Stimulated activated CD4-positive, alpha-beta T cell treated with anti-CD3 and anti-CD28 coated beads, Interleukin-2, amount 100 ng/mL, for 24 hours (primary cell): ENCODE results near the gene VGLL4.

Experiments used
- DNase-seq, 2 donors: peaks; one replicate each; pipeline ENCODE4 v3.0.0-alpha.2; 2020

Gene VGLL4

GRCh38 chr3:11563159-11563864, 80.4 kb downstream of the VGLL4 start:
- DNase-seq = no peak

GRCh38 chr3:11562277-11562881, 81.3 kb downstream of the VGLL4 start:
- DNase-seq = no peak

GRCh38 chr3:11560746-11561145, 83.0 kb downstream of the VGLL4 start:
- no peak for DNase-seq

GRCh38 chr3:11559816-11560633, 83.7 kb downstream of the VGLL4 start:
- no peak for DNase-seq

GRCh38 chr3:11558918-11559815, 84.5 kb downstream of the VGLL4 start:
- no peak for DNase-seq

DNA sequence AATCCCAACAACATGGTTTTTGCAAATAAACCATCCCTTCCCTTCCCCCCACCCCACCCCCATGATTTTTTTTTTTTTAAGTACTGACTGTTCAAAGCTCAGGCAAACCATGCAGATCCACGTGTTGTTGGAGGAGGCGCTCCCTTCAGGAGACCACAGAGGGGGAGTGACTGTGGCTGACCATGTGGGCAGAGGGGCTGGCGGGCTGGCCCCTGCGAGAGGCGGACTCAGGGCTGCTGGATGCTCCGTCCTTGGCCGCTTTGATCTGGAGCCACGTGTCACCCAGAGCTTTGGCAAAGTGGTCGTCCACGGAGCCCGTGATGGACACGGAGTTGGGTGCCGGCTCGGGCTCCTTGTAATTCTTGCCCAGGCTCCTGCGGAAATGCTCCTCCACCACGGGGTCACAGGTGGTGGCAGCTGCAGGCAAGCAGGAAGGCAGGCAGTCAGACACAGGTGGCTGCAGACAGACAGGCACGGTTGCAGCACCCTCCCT, 85.3 kb downstream of the VGLL4 start:
- DNase-seq = no peak

- DNase-seq = no peak
These were observed 85.7 kb downstream of the VGLL4 start for GRCh38 chr3:11558002-11558401.

- no peak for DNase-seq
These were observed 86.7 kb downstream of the VGLL4 start for GRCh38 chr3:11556851-11557644.

DNA sequence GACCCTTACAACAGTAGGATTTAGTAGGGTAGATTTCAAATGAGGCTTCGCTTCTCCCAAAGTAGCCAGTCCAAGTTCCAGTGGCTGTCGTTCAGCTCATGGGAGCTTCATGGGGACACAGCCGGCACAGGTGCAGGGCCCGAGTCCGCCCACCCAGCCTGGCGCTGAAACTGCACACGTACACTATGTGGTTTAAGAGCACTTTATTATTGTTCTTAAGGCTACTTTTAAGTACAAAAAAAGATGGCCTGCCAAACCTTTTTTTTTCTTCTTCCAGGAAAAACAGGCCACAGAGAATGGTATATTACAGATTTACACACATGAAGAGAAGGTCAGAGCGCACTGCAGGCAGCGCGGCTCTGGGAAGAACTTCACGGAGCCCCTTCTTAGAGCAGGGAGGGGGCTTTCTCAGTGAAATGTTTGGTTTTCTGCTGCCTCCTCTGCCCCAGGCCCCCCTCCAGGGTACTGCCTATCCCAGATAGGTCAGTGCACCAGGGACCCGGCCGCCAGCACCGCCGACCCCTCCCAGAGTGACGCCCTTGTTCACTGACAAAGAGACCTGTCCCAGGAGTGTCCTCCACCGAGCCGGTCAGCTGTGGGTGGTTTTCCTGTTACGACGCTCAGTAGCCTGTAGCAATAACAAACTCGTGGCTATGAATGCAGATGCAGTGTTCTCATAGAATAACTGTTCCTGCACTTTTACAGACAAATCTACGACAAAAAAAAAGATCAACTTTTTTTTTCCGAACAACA, 87.7 kb downstream of the VGLL4 start:
- DNase-seq = no peak

DNA sequence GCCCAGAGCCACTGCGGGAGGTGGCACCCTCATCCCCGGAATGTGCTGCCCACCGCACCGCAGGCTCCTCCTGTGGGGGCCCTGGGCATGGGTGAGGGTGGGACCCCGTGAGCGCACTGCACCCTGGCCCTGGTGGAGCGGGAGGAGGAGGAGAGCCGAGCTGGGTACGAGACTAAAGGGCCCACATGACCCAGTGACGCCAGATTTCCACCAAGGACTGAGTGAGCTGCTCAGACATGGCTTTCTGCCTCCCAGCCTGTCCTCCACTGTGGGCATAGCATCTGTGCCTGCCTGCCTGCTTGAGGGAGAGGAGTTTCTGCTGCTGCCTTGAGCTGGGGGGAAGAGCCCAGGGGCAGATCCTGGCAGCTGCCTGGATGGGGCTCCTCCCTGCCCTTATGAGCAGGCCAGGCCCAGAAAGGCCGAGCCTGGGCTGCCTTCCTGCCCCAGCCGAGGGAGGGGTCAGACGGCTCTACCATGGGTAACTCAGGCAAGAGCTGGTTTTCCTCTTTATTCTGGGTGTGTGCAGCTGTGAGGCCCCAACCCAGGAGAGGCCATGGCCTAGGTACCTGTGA, 88.4 kb downstream of the VGLL4 start:
- no peak for DNase-seq

- no peak for DNase-seq
These were observed 89.0 kb downstream of the VGLL4 start for GRCh38 chr3:11554666-11555065.

DNA sequence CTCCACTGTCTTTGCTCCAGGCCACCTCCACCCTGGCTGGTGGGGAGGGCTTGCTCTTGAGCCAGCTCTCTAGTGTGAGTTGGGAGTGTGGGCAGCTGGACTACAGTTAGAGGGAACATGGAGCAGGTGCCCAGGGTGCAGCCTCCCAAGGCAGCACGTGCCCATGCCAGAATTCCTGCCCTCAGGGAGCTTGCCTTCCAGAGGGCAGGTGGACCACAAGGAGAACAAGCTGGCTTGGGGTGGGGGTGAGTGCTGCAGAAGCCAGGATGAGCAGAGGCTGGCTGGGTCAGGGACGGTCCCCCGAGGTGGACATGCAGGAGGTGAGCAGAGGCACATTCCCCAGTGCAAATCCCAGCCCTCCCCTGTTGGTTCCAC, 89.5 kb downstream of the VGLL4 start:
- DNase-seq = no peak

DNA sequence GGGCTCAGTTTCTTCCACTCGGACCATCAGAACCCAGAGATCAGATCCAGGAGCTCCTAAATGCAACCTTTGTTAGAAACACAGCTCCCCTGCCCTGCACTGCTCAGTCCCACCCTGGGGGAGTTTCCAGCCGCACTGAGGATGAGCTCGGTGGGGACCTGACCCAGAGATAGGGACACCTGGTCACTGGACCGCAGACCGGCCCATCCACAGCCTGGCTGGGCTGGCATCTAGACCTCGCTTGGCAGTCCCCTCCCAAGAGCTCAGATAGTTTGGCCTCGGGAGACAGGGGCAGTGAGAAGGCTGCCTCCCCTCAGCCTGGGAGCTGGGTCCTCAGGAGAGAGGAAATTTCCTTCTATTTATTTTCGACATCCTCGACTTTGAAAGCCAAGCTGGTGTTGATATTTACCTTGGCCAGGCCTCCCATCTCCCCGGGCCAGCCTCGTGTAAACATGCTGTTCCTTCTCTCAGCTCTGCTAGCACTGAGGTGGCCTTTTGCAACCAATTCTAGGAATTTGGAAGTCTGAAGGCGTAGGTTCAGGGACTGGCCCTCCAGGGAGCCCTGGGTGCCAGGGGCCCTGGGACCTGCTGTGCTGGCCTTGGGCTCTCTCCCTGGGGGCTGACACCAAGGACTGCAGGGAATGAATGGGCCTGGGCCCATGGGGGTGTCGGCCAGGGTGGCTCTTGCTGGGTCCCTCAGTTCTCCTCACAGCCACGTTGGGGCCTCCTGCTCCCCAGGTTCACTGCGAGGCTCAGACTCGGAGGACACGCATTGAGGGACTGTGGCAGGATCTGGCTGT, 90.1 kb downstream of the VGLL4 start:
- no peak for DNase-seq

GRCh38 chr3:11552289-11553264, 91.1 kb downstream of the VGLL4 start:
- DNase-seq = no peak

DNA sequence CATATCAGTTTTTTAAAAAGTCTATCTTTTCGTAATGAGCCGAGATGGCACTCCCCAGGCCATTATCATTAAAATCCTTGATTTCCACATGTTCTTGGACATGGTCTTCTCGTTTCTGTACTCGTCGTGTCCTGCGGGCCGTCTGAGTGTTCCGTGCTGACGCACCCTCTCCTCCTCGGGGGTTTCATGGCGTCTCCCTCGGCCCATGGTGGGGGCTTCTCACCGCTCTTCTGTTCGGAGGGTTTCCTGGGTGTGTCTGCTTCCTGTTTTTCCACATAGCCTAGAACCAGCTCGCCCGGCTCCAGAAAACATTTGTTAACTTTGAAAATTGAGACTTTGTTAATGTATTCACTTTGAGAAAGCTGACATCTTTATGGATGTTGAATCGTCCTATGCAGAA, 92.7 kb downstream of the VGLL4 start:
- DNase-seq = no peak

DNA sequence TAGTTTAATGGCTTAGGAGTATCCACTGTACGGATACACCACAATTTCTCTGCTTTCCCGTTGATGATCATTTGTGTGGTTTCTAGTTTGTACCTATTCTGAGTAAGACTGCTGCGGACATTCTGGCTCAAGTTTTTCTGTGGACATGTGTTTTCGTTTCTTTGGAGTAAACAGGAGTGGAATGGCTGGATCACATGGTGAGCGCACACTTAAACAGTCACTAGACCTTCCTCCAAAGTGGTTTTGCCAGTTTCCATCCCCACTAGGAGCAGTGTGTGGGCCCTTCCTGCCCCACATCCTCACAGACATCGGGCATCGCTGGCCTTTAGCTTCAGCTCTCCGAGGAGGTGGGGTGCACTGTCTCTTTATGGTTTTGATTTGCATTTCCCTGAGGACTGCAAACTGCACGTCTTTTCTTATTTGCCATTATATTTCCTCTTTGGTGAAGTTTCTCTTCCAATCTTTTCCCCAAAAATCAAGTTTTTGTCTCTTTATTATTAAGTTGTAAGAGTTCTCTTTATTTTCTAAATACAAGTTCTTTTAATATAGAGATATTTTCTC, 94.1 kb downstream of the VGLL4 start:
- no peak for DNase-seq

GRCh38 chr3:11548721-11549131, 95.0 kb downstream of the VGLL4 start:
- DNase-seq = no peak

DNA sequence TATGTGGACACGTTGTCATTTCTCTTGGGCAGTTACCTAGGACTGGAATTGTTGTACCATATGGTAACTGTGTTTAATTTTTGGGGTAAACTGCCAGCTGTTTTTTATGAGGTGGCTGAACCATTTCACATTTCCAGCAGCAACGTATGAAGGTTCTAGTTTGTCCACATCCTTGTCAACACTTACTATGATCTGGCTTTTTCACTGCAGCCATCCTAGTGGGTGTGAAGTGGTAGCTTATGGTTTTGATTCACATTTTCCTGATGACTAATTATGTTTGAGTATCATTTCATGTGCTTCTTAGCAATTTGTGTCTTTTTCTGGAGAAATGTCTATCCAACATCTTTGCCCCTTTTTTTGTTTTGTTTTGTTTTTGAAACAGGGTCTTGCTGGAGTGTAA, 96.2 kb downstream of the VGLL4 start:
- no peak for DNase-seq
